SK-N-SH treated with all-trans-retinoic acid at 6 μM for 48 hours (cell line): ENCODE measurements around the gene SF3A1.

ENCODE experiments used
- ESRRG ChIP-seq: fragments of 250-450 bp; sonication (Bioruptor Pico); IDR thresholded peaks from 2 replicates; pipeline ENCODE4 v1.6.1; 2021; ENCODE audit warnings: mild to moderate bottlenecking
- ZFP3 ChIP-seq: fragments of 250-450 bp; sonication (Bioruptor Pico); IDR thresholded peaks from 2 replicates; pipeline ENCODE4 v1.5.0; 2020; ENCODE audit warnings: mild to moderate bottlenecking, moderate library complexity
- ZFP30 ChIP-seq: fragments of 450-650 bp; formaldehyde crosslinking; IDR thresholded peaks from 2 replicates; pipeline ENCODE4 v1.5.0; 2022; ENCODE audit warnings: mild to moderate bottlenecking, moderate library complexity
- TF ChIP-seq, protein P1 (sequence below): fragments of 250-450 bp; sonication (Bioruptor Pico); IDR thresholded peaks from 2 replicates; pipeline ENCODE4 v1.5.0; 2020; ENCODE audit warnings: mild to moderate bottlenecking, moderate library complexity

DNA sequence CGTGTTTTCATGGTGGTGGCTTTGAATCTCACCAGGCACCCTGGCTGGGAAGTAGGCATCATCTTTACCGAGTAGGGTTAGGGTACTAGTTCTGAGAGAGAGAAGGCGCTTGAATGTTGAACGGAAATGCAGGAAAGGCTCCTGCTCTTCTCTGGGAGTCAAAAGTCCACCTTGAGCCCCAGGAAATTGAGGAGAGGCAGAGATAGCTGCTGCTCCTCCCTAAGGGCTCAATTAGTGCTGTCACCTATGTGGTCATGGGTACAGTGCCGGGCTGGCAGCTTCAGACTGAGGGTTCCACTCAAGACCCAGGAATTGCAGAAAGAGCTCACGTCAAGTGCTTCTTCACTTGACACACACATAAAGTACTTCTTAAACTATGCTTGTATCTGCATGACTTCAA is 1.8 kb upstream of the SF3A1 start:
- TF ChIP-seq ESRRG (CRISPR knock-in tag) (no peak), ZFP3 (CRISPR knock-in tag) (no peak), ZFP30 (no peak)
- TF ChIP-seq, protein P1, sequence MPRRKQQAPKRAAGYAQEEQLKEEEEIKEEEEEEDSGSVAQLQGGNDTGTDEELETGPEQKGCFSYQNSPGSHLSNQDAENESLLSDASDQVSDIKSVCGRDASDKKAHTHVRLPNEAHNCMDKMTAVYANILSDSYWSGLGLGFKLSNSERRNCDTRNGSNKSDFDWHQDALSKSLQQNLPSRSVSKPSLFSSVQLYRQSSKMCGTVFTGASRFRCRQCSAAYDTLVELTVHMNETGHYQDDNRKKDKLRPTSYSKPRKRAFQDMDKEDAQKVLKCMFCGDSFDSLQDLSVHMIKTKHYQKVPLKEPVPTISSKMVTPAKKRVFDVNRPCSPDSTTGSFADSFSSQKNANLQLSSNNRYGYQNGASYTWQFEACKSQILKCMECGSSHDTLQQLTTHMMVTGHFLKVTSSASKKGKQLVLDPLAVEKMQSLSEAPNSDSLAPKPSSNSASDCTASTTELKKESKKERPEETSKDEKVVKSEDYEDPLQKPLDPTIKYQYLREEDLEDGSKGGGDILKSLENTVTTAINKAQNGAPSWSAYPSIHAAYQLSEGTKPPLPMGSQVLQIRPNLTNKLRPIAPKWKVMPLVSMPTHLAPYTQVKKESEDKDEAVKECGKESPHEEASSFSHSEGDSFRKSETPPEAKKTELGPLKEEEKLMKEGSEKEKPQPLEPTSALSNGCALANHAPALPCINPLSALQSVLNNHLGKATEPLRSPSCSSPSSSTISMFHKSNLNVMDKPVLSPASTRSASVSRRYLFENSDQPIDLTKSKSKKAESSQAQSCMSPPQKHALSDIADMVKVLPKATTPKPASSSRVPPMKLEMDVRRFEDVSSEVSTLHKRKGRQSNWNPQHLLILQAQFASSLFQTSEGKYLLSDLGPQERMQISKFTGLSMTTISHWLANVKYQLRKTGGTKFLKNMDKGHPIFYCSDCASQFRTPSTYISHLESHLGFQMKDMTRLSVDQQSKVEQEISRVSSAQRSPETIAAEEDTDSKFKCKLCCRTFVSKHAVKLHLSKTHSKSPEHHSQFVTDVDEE (CRISPR knock-in tag): no peak
